Gastrocnemius medialis (tissue), 4 donors: ENCODE results near the gene PTPRT.

Source experiments
- POLR2A ChIP-seq, 2 donors: fragments of 450-650 bp; IDR thresholded peaks; one replicate each; pipeline ENCODE4 v1.6.1; 2017; ENCODE audit warnings: antibody characterized with exemption in 2 of 2, mild to moderate bottlenecking in 2 of 2, moderate library complexity in 2 of 2
- TF ChIP-seq, protein P1 (sequence below), 5 experiments: fragments of 450-650 bp in 3 of 5; fragments of 200-600 bp in 2 of 5; sonication (generic) in 2 of 5; IDR thresholded peaks in 4 of 5; conservative IDR thresholded peaks in 1 of 5; 1 replicate in 4 of 5; 2 replicates in 1 of 5; pipeline ENCODE4 v1.5.1; 2016 to 2019; ENCODE audit warnings: antibody characterized with exemption in 5 of 5, mild to moderate bottlenecking in 3 of 5, moderate library complexity in 3 of 5

DNA sequence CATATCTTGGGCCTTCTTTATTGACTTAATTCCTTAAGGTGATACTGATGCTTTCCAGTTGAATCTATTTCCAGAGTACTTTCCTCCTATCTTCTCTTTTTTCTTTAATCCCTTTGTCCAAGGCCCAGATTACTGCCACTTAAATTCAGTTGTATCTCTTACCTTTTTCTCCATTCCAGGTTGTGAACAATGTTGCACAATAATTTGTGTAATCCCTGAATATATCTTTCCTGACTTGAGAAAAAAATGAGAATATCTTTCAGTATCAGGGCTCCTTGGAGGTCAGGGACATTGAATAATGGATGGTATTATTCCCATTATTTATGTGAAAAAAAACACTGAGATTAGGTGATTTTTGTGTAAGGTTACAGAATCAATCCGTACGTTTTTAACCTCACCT is 683.3 kb downstream of the PTPRT start:
- TF ChIP-seq, protein P1, sequence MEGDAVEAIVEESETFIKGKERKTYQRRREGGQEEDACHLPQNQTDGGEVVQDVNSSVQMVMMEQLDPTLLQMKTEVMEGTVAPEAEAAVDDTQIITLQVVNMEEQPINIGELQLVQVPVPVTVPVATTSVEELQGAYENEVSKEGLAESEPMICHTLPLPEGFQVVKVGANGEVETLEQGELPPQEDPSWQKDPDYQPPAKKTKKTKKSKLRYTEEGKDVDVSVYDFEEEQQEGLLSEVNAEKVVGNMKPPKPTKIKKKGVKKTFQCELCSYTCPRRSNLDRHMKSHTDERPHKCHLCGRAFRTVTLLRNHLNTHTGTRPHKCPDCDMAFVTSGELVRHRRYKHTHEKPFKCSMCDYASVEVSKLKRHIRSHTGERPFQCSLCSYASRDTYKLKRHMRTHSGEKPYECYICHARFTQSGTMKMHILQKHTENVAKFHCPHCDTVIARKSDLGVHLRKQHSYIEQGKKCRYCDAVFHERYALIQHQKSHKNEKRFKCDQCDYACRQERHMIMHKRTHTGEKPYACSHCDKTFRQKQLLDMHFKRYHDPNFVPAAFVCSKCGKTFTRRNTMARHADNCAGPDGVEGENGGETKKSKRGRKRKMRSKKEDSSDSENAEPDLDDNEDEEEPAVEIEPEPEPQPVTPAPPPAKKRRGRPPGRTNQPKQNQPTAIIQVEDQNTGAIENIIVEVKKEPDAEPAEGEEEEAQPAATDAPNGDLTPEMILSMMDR (IDR thresholded peaks at IDR 0.05 in 4 of 5, conservative IDR thresholded peaks at IDR 0.05 in 1 of 5): no peak
- no peak for TF ChIP-seq POLR2A (IDR thresholded peaks at IDR 0.05)
